Posterior vena cava (tissue), 2 donors: Measurements from ENCODE around the gene IL25. TPM values are rescaled to one million over a fixed set of nuclear protein-coding genes. Genes with fewer than 3 reads are reported as not detected.
"Not testable (repeated sequence)": the region's sequence is repeated elsewhere in the genome, so short reads cannot be mapped to it uniquely, and the experiment has no call there.

Experiments used
- DNase-seq: peaks from one replicate; pipeline ENCODE4 v3.0.0-alpha.2; 2020; ENCODE audit warnings: low spot score
- intact Hi-C, 2 donors: fragments of 100-400 bp; cut with DNase I; formaldehyde crosslinking; loops; one replicate each; pipeline versions ENCODE4 v1.14.1 to v1.14.2; 2022 to 2023
- long read RNA-seq, 2 donors: library from polyadenylated mRNA; unstranded; transcript quantifications; one replicate each; pipeline ENCODE4 v2.0.0, GENCODE V29; 2020 to 2021
- total RNA-seq, 2 donors: library from RNA; stranded (reverse); fragmentation: NEBNext Ultra II Directional; extraction: Animal tissue kit (Norgen Biotek cat#: 25700); gene quantifications; one replicate each; pipeline ENCODE4 v1.2.1, GENCODE V29; 2021
- donor health status: DM: yes; HTN: yes; CAD: no.
- donor health status: DM: yes; HTN: yes; CAD: no.

Gene IL25
- total RNA-seq = not detected
- long read RNA-seq, donor 1 = 0 reads
- long read RNA-seq, donor 2 = 0 reads

- intact Hi-C loops = no loop called here
These were observed at the start of gene IL25 for GRCh38 chr14:23372509-23372908. Gene IL25, plus strand, starts transcription at chr14:23372809.

GRCh38 chr14:23323838-23324454, 48.7 kb upstream of the IL25 start:
- DNase-seq = no peak
- intact Hi-C loops = loop anchor here (5.0 to 10.0 kb wide), 3 partner anchors 121 to 452 kb away; partner anchors contain the start of genes LRP10 (in 1 of the 2), THTPA (in 1 of the 2) and ZFHX2 (in 1 of the 2)

More at GRCh38 chr14:23372509-23372908, at the start of gene IL25:
- DNase-seq = no peak

GRCh38 chr14:23324455-23324846, 48.2 kb upstream of the IL25 start:
- no peak for DNase-seq
- intact Hi-C loops = loop anchor here (5.0 to 10.0 kb wide), 3 partner anchors 120 to 452 kb away; partner anchors contain the start of genes LRP10 (in 1 of the 2), THTPA (in 1 of the 2) and ZFHX2 (in 1 of the 2)

- no peak for DNase-seq
- intact Hi-C loops = loop anchor here (5.0 to 10.0 kb wide), 3 partner anchors 120 to 453 kb away; partner anchors contain the start of genes LRP10 (in 1 of the 2), THTPA (in 1 of the 2) and ZFHX2 (in 1 of the 2)
These were observed 47.6 kb upstream of the IL25 start for GRCh38 chr14:23324993-23325392.

- intact Hi-C loops = loop anchor here in 1 of 2 donors (10.0 kb wide), 2 partner anchors 119 to 229 kb away; partner anchors contain the start of genes THTPA and ZFHX2
- DNase-seq = not testable (repeated sequence)
These were observed 46.9 kb upstream of the IL25 start for GRCh38 chr14:23325746-23326145.

- intact Hi-C loops = loop anchor here in 1 of 2 donors (10.0 kb wide), 2 partner anchors 118 to 228 kb away; partner anchors contain the start of genes THTPA and ZFHX2
- no peak for DNase-seq
These were observed 45.9 kb upstream of the IL25 start for GRCh38 chr14:23326491-23327332.

- DNase-seq = no peak
These were observed 44.5 kb upstream of the IL25 start for GRCh38 chr14:23327947-23328744.

GRCh38 chr14:23335623-23336022, 37.0 kb upstream of the IL25 start:
- no peak for DNase-seq

More at GRCh38 chr14:23327947-23328744, 44.5 kb upstream of the IL25 start:
- intact Hi-C loops = loop anchor here in 1 of 2 donors (2.0 to 10.0 kb wide), 3 partner anchors 53 to 227 kb away; partner anchors contain the start of genes THTPA and ZFHX2

GRCh38 chr14:23339506-23340268, 32.9 kb upstream of the IL25 start:
- intact Hi-C loops = loop anchor here in 1 of 2 donors (10.0 kb wide), 1 partner anchor 225 kb away; the partner anchor contains the start of gene AP1G2
- no peak for DNase-seq

More at GRCh38 chr14:23335623-23336022, 37.0 kb upstream of the IL25 start:
- intact Hi-C loops = loop anchor here in 1 of 2 donors (10.0 kb wide), 1 partner anchor 229 kb away; the partner anchor contains the start of gene AP1G2

- intact Hi-C loops = no loop called here
- DNase-seq = no peak
These were observed 28.1 kb upstream of the IL25 start for GRCh38 chr14:23344481-23344880.

- DNase-seq = no peak
- intact Hi-C loops = no loop called here
These were observed 26.5 kb upstream of the IL25 start for GRCh38 chr14:23345987-23346692.

GRCh38 chr14:23346693-23347405, 25.8 kb upstream of the IL25 start:
- intact Hi-C loops = no loop called here

GRCh38 chr14:23347406-23348296, 25.0 kb upstream of the IL25 start:
- intact Hi-C loops = no loop called here
- no peak for DNase-seq

More at GRCh38 chr14:23346693-23347405, 25.8 kb upstream of the IL25 start:
- DNase-seq = no peak

GRCh38 chr14:23348297-23348655, 24.3 kb upstream of the IL25 start:
- intact Hi-C loops = no loop called here
- DNase-seq = no peak

- intact Hi-C loops = no loop called here
- DNase-seq = no peak
These were observed 23.3 kb upstream of the IL25 start for GRCh38 chr14:23349156-23349845.
